HG03196 (cell line): ENCODE data around the gene SYT6.
"Not testable (repeated sequence)": the region's sequence is repeated elsewhere in the genome, so short reads cannot be mapped to it uniquely, and the experiment has no call there.

Experiments used
- ATAC-seq: cut with Tn5 transposase; IDR thresholded peaks from one replicate; pipeline ENCODE4 v1.9.1; 2021; ENCODE audit not compliant: unreplicated experiment

Gene SYT6

GRCh38 chr1:114076308-114076707 lies 77.4 kb downstream of the SYT6 start:
- ATAC-seq, result no peak

GRCh38 chr1:114075546-114076242 lies 78.0 kb downstream of the SYT6 start:
- no peak for ATAC-seq

- ATAC-seq, result no peak
These were observed 78.6 kb downstream of the SYT6 start for GRCh38 chr1:114075105-114075504.

- no peak for ATAC-seq
These were observed 81.4 kb downstream of the SYT6 start for GRCh38 chr1:114072246-114072645.

GRCh38 chr1:114069762-114070161 lies 83.9 kb downstream of the SYT6 start:
- ATAC-seq, result not testable (repeated sequence)

GRCh38 chr1:114068684-114069083 lies 85.0 kb downstream of the SYT6 start:
- not testable (repeated sequence) for ATAC-seq

- not testable (repeated sequence) for ATAC-seq
These were observed 88.0 kb downstream of the SYT6 start for GRCh38 chr1:114065671-114066070.

GRCh38 chr1:114063544-114063943 lies 90.1 kb downstream of the SYT6 start:
- ATAC-seq, result no peak

GRCh38 chr1:114062477-114063099 lies 91.1 kb downstream of the SYT6 start:
- ATAC-seq, result no peak

GRCh38 chr1:114061121-114061830 lies 92.4 kb downstream of the SYT6 start:
- no peak for ATAC-seq

GRCh38 chr1:114058236-114058635 lies 95.4 kb downstream of the SYT6 start:
- ATAC-seq, result not testable (repeated sequence)

- ATAC-seq, result no peak
These were observed 99.5 kb downstream of the SYT6 start for GRCh38 chr1:114054148-114054547.

GRCh38 chr1:114048232-114048631 lies 105.4 kb downstream of the SYT6 start:
- no peak for ATAC-seq

GRCh38 chr1:114043548-114043947 lies 110.1 kb downstream of the SYT6 start:
- no peak for ATAC-seq

- ATAC-seq, result no peak
These were observed 110.6 kb downstream of the SYT6 start for GRCh38 chr1:114043054-114043453.

GRCh38 chr1:114040273-114041015 lies 113.2 kb downstream of the SYT6 start:
- no peak for ATAC-seq
